ENCODE measurements around the gene KLHL21.

Gene KLHL21

DNA sequence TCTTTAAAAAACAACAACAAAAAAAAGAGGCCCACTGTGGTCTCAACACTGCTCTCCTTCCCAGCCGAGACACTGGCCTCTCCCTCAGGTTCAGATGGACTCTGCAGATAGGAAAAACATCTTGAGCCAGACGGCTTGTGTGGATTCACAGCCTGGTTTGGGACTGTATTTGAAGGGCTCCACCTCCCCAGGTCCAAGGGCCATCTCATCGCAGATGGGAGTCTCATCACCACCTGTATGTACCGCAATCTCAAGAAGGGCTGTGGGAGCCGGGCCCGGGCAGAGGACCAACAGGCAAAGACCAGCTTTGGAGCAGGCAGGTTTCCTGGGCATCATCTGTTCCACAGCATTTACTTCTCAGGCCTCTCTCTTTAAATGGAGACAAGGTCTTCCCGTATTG lies 12.6 kb downstream of the KLHL21 start:
- in situ Hi-C loops (cut with HindIII; ENCODE audit: low sequenced_read_pairs), result no loop called here
- no peak overlapping the region for H3K4me3 ChIP-seq (ENCODE audit: low read depth, low read length)
- TF ChIP-seq, protein P1, sequence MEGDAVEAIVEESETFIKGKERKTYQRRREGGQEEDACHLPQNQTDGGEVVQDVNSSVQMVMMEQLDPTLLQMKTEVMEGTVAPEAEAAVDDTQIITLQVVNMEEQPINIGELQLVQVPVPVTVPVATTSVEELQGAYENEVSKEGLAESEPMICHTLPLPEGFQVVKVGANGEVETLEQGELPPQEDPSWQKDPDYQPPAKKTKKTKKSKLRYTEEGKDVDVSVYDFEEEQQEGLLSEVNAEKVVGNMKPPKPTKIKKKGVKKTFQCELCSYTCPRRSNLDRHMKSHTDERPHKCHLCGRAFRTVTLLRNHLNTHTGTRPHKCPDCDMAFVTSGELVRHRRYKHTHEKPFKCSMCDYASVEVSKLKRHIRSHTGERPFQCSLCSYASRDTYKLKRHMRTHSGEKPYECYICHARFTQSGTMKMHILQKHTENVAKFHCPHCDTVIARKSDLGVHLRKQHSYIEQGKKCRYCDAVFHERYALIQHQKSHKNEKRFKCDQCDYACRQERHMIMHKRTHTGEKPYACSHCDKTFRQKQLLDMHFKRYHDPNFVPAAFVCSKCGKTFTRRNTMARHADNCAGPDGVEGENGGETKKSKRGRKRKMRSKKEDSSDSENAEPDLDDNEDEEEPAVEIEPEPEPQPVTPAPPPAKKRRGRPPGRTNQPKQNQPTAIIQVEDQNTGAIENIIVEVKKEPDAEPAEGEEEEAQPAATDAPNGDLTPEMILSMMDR (IDR thresholded peaks at IDR 0.05; ENCODE audit: low read depth, low read length), result no peak
- no peak for DNase-seq (ENCODE audit: low read depth, low spot score)

DNA sequence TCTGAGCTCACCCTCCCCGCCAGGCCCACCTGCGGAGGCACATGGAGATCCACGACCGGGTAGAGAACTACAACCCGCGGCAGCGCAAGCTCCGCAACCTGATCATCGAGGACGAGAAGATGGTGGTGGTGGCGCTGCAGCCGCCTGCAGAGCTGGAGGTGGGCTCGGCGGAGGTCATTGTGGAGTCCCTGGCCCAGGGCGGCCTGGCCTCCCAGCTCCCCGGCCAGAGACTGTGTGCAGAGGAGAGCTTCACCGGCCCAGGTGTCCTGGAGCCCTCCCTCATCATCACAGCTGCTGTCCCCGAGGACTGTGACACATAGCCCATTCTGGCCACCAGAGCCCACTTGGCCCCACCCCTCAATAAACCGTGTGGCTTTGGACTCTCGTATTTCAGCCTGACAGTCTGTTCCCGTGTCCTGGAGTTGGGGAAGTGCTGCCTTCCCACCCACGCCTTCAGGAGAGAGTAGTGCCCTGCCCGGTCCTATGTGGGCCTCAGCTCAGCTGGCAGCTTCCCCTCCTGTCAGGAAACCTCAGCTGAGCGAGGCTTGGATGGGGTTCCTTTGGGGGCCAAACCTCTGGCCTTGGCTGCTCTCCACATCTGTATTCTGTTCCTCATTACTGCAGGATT lies 13.7 kb downstream of the KLHL21 start:
- no peak overlapping the region for H3K4me3 ChIP-seq (ENCODE audit: low read depth, low read length)
- in situ Hi-C loops (cut with HindIII; ENCODE audit: low sequenced_read_pairs), result no loop called here
- TF ChIP-seq, protein P1 (IDR thresholded peaks at IDR 0.05; ENCODE audit: low read depth, low read length), result no peak
- no peak for DNase-seq (ENCODE audit: low read depth, low spot score)

DNA sequence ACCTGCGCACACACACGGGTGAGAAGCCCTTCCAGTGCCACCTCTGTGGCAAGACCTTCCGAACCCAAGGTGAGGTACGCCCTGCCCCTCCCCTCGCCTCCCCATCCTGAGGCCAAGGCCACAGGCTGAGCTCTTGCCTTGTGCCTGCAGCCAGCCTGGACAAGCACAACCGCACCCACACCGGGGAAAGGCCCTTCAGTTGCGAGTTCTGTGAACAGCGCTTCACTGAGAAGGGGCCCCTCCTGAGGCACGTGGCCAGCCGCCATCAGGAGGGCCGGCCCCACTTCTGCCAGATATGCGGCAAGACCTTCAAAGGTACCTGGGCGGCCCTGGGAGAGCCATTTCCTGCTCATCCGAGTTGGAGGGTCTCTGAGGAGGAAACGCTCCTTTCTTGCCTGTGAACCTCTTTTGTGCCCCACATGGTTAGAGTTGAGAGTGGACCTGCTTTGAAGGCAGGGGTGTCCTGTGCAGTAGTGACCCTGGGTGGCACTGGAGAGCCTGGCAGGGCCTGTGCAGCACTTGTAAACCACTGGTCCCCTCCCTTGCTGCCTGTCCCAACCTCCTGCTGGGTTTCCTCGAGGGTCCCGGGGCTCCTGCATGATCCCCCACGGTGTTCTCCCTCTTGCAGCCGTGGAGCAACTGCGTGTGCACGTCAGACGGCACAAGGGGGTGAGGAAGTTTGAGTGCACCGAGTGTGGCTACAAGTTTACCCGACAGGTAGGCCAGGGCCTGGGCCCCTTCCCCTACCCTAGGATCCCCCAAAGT lies 14.4 kb downstream of the KLHL21 start:
- in situ Hi-C loops (cut with HindIII; ENCODE audit: low sequenced_read_pairs), result no loop called here
- no peak for DNase-seq (ENCODE audit: low read depth, low spot score)
- TF ChIP-seq, protein P1 (IDR thresholded peaks at IDR 0.05; ENCODE audit: low read depth, low read length), result no peak
- H3K4me3 ChIP-seq (ENCODE audit: low read depth, low read length), result no peak overlapping the region

DNA sequence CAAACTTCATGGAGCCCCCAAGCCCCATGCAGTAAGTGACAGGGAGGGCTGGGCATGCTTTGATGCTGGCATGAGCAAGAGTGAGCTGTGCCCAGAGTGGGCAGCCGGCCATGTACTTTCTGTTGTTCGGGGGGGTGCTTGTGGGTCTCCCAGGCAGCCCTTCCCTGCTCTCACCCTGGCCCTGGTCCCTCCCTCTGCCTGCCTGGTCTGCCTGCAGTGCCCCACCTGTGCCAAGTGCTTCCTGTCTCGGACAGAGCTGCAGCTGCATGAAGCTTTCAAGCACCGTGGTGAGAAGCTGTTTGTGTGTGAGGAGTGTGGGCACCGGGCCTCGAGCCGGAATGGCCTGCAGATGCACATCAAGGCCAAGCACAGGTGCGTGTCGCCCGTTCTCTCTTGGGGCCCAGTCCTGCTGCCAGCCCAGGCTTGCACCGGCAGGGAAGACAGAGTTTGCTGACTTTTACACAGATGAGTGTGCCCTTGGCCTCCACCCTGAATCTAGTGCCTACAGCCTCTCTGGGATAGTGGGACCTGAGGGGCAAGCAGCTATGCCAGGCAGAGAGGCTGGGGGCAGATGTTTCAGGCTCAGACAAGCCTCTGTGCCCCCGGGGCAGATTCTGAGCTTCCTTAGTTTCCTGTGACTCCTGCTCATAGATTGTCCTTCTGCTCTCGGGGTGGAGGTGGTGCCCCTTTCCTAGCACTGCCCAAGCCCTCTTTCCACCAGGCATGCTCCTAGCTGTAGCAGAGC lies 15.2 kb downstream of the KLHL21 start:
- in situ Hi-C loops (cut with HindIII; ENCODE audit: low sequenced_read_pairs), result no loop called here
- no peak overlapping the region for H3K4me3 ChIP-seq (ENCODE audit: low read depth, low read length)
- DNase-seq (ENCODE audit: low read depth, low spot score), result no peak
- TF ChIP-seq, protein P1 (IDR thresholded peaks at IDR 0.05; ENCODE audit: low read depth, low read length), result no peak

DNA sequence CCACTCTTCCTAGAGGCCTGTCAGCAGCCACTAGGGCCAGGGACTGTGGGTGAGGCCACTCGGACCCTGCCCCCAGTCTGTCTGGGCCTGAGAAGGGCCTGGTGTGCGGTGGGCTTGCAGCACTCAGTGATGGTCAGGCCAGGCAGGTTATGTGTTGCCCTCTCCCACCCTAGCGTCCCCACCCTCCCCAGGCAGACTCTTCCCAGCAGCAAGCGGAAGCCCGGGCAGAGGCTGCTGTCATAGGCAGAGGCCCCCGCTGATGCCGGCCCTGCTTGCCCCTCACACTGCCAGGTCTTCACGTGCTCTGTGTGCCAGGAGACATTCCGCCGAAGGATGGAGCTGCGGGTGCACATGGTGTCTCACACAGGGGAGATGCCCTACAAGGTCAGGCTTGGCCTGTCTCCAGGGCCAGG lies 16.3 kb downstream of the KLHL21 start:
- TF ChIP-seq, protein P1 (IDR thresholded peaks at IDR 0.05; ENCODE audit: low read depth, low read length), result no peak
- in situ Hi-C loops (cut with HindIII; ENCODE audit: low sequenced_read_pairs), result no loop called here
- DNase-seq (ENCODE audit: low read depth, low spot score), result no peak
- no peak overlapping the region for H3K4me3 ChIP-seq (ENCODE audit: low read depth, low read length)

DNA sequence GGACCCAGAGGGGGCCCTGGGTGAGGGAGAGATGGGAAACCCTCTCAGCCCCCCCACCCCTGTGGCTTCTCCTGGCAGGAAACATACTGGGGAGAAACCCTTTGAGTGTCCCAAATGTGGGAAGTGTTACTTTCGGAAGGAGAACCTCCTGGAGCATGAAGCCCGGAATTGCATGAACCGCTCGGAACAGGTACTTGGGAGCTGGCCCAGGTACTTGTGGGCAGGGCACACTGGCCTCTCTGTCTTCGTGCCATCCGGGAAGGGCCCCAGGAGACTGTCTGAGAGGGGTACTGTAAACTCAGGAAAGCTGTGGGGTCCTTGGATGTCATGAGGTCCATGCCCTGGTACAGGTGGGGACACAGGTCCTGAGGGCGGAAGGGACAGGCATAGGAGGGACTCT lies 16.8 kb downstream of the KLHL21 start:
- H3K4me3 ChIP-seq (ENCODE audit: low read depth, low read length), result no peak overlapping the region
- no peak for DNase-seq (ENCODE audit: low read depth, low spot score)
- in situ Hi-C loops (cut with HindIII; ENCODE audit: low sequenced_read_pairs), result no loop called here
- TF ChIP-seq, protein P1 (IDR thresholded peaks at IDR 0.05; ENCODE audit: low read depth, low read length), result no peak
